ENCODE results near the gene KHK. TPM values are rescaled to one million over a fixed set of nuclear protein-coding genes. Genes with fewer than 3 reads are reported as not detected.

Gene KHK
- polyA plus RNA-seq, 1 of the 3 experiments (the other 2 are of a cell fraction) = 10.3 TPM

DNA sequence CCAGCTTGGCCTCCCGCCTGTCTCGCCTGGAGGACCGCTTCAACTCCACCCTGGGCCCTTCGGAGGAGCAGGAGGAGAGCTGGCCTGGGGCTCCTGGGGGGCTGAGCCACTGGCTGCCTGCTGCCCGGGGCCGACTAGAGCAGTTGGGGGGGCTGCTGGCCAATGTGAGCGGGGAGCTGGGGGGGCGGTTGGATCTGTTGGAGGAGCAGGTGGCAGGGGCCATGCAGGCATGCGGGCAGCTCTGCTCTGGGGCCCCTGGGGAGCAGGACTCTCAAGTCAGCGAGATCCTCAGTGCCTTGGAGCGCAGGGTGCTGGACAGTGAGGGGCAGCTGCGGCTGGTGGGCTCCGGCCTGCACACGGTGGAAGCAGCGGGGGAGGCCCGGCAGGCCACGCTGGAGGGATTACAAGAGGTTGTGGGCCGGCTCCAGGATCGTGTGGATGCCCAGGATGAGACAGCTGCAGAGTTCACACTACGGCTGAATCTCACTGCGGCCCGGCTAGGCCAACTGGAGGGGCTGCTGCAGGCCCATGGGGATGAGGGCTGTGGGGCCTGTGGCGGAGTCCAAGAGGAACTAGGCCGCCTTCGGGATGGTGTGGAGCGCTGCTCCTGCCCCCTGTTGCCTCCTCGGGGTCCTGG, 3.7 kb upstream of the KHK start:
- H3K4me1 ChIP-seq (ENCODE audit: control insufficient read depth in 1 of 2, insufficient read depth in 2 of 2, low read depth in 1 of 2, low read length in 1 of 2) = peaks cover 20 to 57% of the 10 kb centered on the region in 2 experiments
- ChIA-PET CTCF (interaction anchor here (1.0 to 14.6 kb wide), 8 partner anchors 15 to 237 kb away, joined by 5 to 227 read pairs (median 28); partner anchors contain the start of genes AGBL5 and OST4), POLR2A (interaction anchor here (1.3 to 6.7 kb wide), 4 partner anchors 10 to 32 kb away, joined by 3 to 63 read pairs (median 12); partner anchors contain the start of genes AGBL5 and OST4)
- peaks cover 11% of the 10 kb centered on the region for H3F3A ChIP-seq (replicated peaks; ENCODE audit: insufficient read depth)
- no peaks in the 10 kb centered on the region for H3K9me3 ChIP-seq
- peaks cover 32% of the 10 kb centered on the region for H3K79me2 ChIP-seq (ENCODE audit: insufficient read depth)
- H3K4me2 ChIP-seq = no peak overlapping the region
- no peak overlapping the region for H3K4me3 ChIP-seq (ENCODE audit: low read depth in 2 of 2, low read length in 1 of 2)
- H3K27ac ChIP-seq (ENCODE audit: low read depth in 2 of 2, low read length in 1 of 2) = no peak overlapping the region; a peak in 1 of 4 replicates
- TF ChIP-seq NFIC (IDR thresholded peaks at IDR 0.05; ENCODE audit: borderline replicate concordance) (no peak), IRF3 (IDR thresholded peaks at IDR 0.05; ENCODE audit: low read depth, low read length) (no peak), SMC3 (IDR thresholded peaks at IDR 0.05; ENCODE audit: low read depth, low read length) (no peak), TAF1 (IDR thresholded peaks at IDR 0.05; ENCODE audit: borderline replicate concordance, low read depth, low read length) (no peak), FOXJ3 (CRISPR knock-in tag; IDR thresholded peaks at IDR 0.05) (no peak), GATA2 (CRISPR knock-in tag; IDR thresholded peaks at IDR 0.05) (no peak), NRF1 (IDR thresholded peaks at IDR 0.05; ENCODE audit: low read depth, low read length) (no peak), ELF1 (IDR thresholded peaks at IDR 0.05) (no peak), MXI1 (IDR thresholded peaks at IDR 0.05; ENCODE audit: low read depth, low read length) (no peak), CHD2 (IDR thresholded peaks at IDR 0.05; ENCODE audit: low read length, partially characterized antibody) (no peak), FOSL2 (IDR thresholded peaks at IDR 0.05; ENCODE audit: borderline replicate concordance, low read depth) (no peak), RAD21 (IDR thresholded peaks at IDR 0.05; ENCODE audit: low read length) (no peak)
- TF ChIP-seq, protein P1, sequence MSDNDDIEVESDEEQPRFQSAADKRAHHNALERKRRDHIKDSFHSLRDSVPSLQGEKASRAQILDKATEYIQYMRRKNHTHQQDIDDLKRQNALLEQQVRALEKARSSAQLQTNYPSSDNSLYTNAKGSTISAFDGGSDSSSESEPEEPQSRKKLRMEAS (IDR thresholded peaks at IDR 0.05; ENCODE audit: low read depth) = no peak
- TF ChIP-seq, protein P2, sequence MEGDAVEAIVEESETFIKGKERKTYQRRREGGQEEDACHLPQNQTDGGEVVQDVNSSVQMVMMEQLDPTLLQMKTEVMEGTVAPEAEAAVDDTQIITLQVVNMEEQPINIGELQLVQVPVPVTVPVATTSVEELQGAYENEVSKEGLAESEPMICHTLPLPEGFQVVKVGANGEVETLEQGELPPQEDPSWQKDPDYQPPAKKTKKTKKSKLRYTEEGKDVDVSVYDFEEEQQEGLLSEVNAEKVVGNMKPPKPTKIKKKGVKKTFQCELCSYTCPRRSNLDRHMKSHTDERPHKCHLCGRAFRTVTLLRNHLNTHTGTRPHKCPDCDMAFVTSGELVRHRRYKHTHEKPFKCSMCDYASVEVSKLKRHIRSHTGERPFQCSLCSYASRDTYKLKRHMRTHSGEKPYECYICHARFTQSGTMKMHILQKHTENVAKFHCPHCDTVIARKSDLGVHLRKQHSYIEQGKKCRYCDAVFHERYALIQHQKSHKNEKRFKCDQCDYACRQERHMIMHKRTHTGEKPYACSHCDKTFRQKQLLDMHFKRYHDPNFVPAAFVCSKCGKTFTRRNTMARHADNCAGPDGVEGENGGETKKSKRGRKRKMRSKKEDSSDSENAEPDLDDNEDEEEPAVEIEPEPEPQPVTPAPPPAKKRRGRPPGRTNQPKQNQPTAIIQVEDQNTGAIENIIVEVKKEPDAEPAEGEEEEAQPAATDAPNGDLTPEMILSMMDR (IDR thresholded peaks at IDR 0.05) = no peak
- TF ChIP-seq, protein P3, sequence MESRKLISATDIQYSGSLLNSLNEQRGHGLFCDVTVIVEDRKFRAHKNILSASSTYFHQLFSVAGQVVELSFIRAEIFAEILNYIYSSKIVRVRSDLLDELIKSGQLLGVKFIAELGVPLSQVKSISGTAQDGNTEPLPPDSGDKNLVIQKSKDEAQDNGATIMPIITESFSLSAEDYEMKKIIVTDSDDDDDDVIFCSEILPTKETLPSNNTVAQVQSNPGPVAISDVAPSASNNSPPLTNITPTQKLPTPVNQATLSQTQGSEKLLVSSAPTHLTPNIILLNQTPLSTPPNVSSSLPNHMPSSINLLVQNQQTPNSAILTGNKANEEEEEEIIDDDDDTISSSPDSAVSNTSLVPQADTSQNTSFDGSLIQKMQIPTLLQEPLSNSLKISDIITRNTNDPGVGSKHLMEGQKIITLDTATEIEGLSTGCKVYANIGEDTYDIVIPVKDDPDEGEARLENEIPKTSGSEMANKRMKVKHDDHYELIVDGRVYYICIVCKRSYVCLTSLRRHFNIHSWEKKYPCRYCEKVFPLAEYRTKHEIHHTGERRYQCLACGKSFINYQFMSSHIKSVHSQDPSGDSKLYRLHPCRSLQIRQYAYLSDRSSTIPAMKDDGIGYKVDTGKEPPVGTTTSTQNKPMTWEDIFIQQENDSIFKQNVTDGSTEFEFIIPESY (IDR thresholded peaks at IDR 0.05; ENCODE audit: borderline replicate concordance, low read depth) = no peak
- peaks cover 16 to 38% of the 10 kb centered on the region in 2 experiments for H3K36me3 ChIP-seq (replicated peaks in 1 of 2; ENCODE audit: control insufficient read depth in 1 of 2, insufficient read depth in 2 of 2, low read length in 1 of 2)
- no peaks in the 10 kb centered on the region for H3K9me2 ChIP-seq
- WGBS (ENCODE audit: low lambda C conversion rate) = 87% methylated on average over 8 of the region's 27 CpGs
- no peak overlapping the region for H3K9ac ChIP-seq
- H2AFZ ChIP-seq (ENCODE audit: low read depth) = no peak overlapping the region
- H3K27me3 ChIP-seq (ENCODE audit: insufficient read depth) = no peaks in the 10 kb centered on the region
- DNase-seq = no peak
- peaks cover 16% of the 10 kb centered on the region; the same call in 1 of the 2 replicates for H4K20me1 ChIP-seq (ENCODE audit: insufficient read depth)

Data from SK-N-SH (cell line).